ENCODE measurements around the gene CHI3L2. TPM values are rescaled to one million over a fixed set of nuclear protein-coding genes. Genes with fewer than 3 reads are reported as not detected.
"Not testable (repeated sequence)": the region's sequence is repeated elsewhere in the genome, so short reads cannot be mapped to it uniquely, and the experiment has no call there.

The CHI3L2 gene
- total RNA-seq, 1 donor from 2014 or later, result not detected

DNA sequence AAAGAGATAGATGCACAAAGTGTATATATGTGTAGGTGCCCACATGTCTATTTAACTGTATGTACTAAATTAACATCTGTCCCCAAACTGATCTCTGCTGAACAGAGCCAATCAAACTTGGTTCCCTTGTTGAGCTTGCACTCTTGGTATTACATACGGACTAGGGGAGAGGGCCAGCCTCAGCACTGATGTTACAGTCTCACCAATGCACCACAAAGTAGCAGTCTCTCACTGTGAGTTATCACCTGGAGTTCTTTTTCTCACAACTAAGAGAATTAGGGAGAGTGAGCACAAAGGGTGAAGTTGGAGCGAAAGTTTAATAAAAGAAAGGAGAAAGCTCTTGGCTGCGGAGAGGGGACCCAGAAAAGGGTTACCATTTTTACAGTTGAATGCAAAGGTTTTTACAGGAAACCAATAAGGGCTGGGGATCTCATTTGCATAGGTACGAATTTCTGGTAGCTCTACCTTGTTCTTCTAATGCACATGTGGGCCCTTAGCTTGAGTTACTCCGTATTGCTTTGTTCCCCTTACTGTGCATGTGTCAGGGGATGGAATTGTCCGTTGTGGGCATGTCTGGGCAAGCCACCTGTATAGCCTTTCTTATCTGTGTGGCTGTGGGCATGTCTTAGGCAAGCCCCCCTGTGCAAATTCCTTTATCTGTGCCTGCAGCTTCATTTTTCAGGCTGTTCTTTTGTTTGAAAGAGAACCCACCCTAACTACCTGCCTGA is 13.3 kb upstream of the CHI3L2 start:
- H3K9me3 Mint-ChIP-seq (ENCODE audit: low read depth), result no peaks in the 10 kb centered on the region
- no peak for DNase-seq (ENCODE audit: low spot score)
- no peak overlapping the region for H3K4me3 Mint-ChIP-seq (ENCODE audit: unreplicated experiment)
- H3K4me1 Mint-ChIP-seq (ENCODE audit: low read depth), result no peaks in the 10 kb centered on the region
- H3K27me3 Mint-ChIP-seq (ENCODE audit: low read depth), result peaks cover 17% of the 10 kb centered on the region
- H3K36me3 Mint-ChIP-seq (ENCODE audit: low read depth), result no peaks in the 10 kb centered on the region
- TF ChIP-seq, protein P1, sequence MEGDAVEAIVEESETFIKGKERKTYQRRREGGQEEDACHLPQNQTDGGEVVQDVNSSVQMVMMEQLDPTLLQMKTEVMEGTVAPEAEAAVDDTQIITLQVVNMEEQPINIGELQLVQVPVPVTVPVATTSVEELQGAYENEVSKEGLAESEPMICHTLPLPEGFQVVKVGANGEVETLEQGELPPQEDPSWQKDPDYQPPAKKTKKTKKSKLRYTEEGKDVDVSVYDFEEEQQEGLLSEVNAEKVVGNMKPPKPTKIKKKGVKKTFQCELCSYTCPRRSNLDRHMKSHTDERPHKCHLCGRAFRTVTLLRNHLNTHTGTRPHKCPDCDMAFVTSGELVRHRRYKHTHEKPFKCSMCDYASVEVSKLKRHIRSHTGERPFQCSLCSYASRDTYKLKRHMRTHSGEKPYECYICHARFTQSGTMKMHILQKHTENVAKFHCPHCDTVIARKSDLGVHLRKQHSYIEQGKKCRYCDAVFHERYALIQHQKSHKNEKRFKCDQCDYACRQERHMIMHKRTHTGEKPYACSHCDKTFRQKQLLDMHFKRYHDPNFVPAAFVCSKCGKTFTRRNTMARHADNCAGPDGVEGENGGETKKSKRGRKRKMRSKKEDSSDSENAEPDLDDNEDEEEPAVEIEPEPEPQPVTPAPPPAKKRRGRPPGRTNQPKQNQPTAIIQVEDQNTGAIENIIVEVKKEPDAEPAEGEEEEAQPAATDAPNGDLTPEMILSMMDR (IDR thresholded peaks at IDR 0.05), result no peak
- H3K27ac Mint-ChIP-seq (ENCODE audit: unreplicated experiment), result no peak overlapping the region

DNA sequence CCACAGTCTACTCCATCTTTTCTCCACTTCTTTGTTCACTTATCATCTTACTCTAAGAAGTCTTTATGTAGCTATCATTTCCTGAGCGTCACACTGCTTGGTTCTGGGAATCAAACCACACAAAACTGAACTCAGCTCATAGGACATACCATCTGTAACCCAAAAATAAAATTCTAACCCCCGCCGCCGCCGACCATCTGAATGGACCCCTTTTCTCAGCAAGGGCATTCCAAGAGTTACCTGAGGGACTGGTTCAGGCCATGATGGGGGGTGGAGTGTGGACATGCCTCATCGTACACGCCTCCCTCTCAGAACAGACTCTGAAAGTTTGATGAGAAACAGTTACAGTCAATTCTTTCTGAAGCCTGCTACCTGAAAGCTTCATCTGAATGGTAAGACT is 12.6 kb upstream of the CHI3L2 start:
- H3K4me3 Mint-ChIP-seq (ENCODE audit: unreplicated experiment), result no peak overlapping the region

DNA sequence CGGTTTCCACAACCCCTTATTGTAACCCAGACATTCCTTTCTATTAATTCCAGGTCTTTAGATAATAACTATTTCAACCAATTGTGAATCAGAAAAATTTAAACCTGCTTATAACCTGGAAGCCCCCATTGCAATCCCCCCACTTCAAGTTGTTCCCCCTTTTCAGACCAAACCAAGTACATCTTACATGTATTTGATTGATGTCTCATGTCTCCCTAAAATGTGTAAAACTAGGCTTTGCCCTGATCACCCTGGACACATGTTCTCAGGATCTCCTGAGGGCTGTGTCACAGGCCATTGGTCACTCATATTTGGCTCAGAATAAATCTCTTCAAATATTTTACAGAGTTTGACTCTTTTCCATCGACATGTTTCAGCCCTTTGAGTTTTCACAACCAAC is 12.2 kb upstream of the CHI3L2 start:
- not testable (repeated sequence) for H3K9me3 Mint-ChIP-seq (ENCODE audit: low read depth); H3K4me1 Mint-ChIP-seq (ENCODE audit: low read depth); H3K4me3 Mint-ChIP-seq (ENCODE audit: unreplicated experiment); H3K27me3 Mint-ChIP-seq (ENCODE audit: low read depth); H3K27ac Mint-ChIP-seq (ENCODE audit: unreplicated experiment); DNase-seq (ENCODE audit: low spot score); H3K36me3 Mint-ChIP-seq (ENCODE audit: low read depth)

More for the DNA sequence above, 12.6 kb upstream of the CHI3L2 start:
- no peak overlapping the region for H3K27ac Mint-ChIP-seq (ENCODE audit: unreplicated experiment)
- peaks cover 12% of the 10 kb centered on the region for H3K27me3 Mint-ChIP-seq (ENCODE audit: low read depth)
- H3K4me1 Mint-ChIP-seq (ENCODE audit: low read depth), result no peaks in the 10 kb centered on the region
- TF ChIP-seq, protein P1 (IDR thresholded peaks at IDR 0.05), result no peak
- no peaks in the 10 kb centered on the region for H3K9me3 Mint-ChIP-seq (ENCODE audit: low read depth)
- DNase-seq (ENCODE audit: low spot score), result no peak
- H3K36me3 Mint-ChIP-seq (ENCODE audit: low read depth), result no peaks in the 10 kb centered on the region

DNA sequence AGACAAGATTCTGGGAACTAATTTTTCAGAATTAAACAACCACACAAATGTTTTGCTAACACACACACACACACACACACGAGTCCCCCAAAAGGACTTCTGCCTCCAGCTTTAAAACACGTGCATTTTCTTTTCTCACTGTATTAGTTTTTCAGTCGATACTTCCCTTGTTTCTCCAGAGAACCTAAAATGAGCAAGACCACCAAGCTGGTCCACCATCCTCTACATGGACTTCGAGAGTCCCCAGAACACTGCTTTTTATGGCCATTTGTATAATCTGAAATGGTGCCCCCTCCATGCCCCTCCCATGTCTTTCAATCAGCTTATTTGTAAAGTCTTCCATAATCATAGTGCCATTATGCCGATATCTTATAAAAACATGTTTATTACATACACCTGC is 10.8 kb upstream of the CHI3L2 start:
- no peak for DNase-seq (ENCODE audit: low spot score)
- Mint-ChIP-seq H3K27me3 (ENCODE audit: low read depth) (peaks cover 4% of the 10 kb centered on the region), H3K36me3 (ENCODE audit: low read depth) (no peaks in the 10 kb centered on the region), H3K4me1 (ENCODE audit: low read depth) (peaks cover 2% of the 10 kb centered on the region), H3K9me3 (ENCODE audit: low read depth) (no peaks in the 10 kb centered on the region), H3K4me3 (ENCODE audit: unreplicated experiment) (no peak overlapping the region), H3K27ac (ENCODE audit: unreplicated experiment) (no peak overlapping the region)
- TF ChIP-seq, protein P1 (IDR thresholded peaks at IDR 0.05), result no peak

DNA sequence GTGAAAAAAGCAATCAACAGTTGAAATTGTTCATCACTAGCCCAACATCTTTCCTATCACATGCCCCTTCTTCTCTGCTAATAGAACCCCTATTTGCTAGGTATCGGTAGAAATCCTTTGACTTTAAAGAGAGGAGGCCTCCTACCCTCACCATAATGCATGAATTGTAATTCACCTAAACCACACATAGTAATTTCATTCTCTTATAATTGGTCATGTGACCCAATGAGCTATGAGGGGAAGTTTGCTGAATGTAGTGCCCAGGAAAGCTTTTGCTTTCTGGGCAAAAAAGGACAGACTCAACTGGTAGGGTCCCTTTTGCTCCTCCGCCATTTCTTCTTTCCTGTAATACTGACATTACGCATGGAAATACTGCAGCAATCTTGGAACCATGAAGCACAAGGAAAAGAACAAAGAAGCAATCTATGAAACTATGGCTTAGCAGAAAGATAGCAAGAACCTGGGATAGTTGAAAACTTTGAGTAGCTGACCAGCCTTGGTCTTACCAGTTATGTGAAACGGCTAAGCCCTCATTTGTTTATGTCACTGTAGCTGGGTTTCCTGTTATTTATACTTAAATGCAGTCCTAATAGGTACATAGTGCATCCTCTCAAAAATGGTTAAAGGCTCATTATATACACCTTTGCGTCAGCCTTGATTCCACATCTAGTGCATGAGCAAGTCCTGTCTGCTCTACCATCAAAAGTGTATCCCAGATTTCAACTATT is 10.2 kb upstream of the CHI3L2 start:
- TF ChIP-seq, protein P1 (IDR thresholded peaks at IDR 0.05), result no peak
- Mint-ChIP-seq H3K27me3 (ENCODE audit: low read depth) (peaks cover 6% of the 10 kb centered on the region), H3K36me3 (ENCODE audit: low read depth) (no peaks in the 10 kb centered on the region), H3K4me3 (ENCODE audit: unreplicated experiment) (no peak overlapping the region), H3K9me3 (ENCODE audit: low read depth) (no peaks in the 10 kb centered on the region), H3K4me1 (ENCODE audit: low read depth) (peaks cover 4% of the 10 kb centered on the region), H3K27ac (ENCODE audit: unreplicated experiment) (no peak overlapping the region)
- no peak for DNase-seq (ENCODE audit: low spot score)
